ENCODE measurements around the gene ADD1. TPM values are rescaled to one million over a fixed set of nuclear protein-coding genes. Genes with fewer than 3 reads are reported as not detected.

ADD1 gene
- polyA plus RNA-seq, 1 donor (not counting 4 experiments of a cell fraction or from before 2014, with no cell fraction given) = 109 TPM

- H3K4me2 ChIP-seq (ENCODE audit: control insufficient read depth, extremely low read depth, insufficient read depth, low read depth, low read length) = no peak overlapping the region
- dilution Hi-C loops (cut with MboI; ENCODE audit: extremely low pct_ligation_motif_present, low sequenced_read_pairs) = no loop called here
- no peak overlapping the region for H3K9ac ChIP-seq (ENCODE audit: control insufficient read depth, extremely low read depth, insufficient read depth, low read length)
- FAIRE-seq (no peak), DNase-seq (ENCODE audit: low read depth, low spot score) (no peak)
- no peaks in the 10 kb centered on the region for H3K27me3 ChIP-seq (ENCODE audit: control insufficient read depth, extremely low read depth, insufficient read depth, low read length)
- H2AFZ ChIP-seq (ENCODE audit: control insufficient read depth, low read length) = no peak overlapping the region
- no peaks in the 10 kb centered on the region for H4K20me1 ChIP-seq (ENCODE audit: control insufficient read depth, extremely low read depth, insufficient read depth, low read length)
- H3K4me1 ChIP-seq (ENCODE audit: control insufficient read depth, extremely low read depth, insufficient read depth, low read length) = no peaks in the 10 kb centered on the region
- H3K4me3 ChIP-seq (ENCODE audit: control insufficient read depth in 2 of 3, extremely low read depth in 1 of 3, insufficient read depth in 2 of 3, low read depth in 1 of 3, low read length in 3 of 3) = no peak overlapping the region
- peaks cover 3 to 25% of the 10 kb centered on the region in 2 experiments for H3K36me3 ChIP-seq (ENCODE audit: control insufficient read depth in 2 of 2, extremely low read depth in 1 of 2, insufficient read depth in 2 of 2, low read length in 2 of 2)
- H3K9me3 ChIP-seq (ENCODE audit: control insufficient read depth, low read depth, low read length) = no peaks in the 10 kb centered on the region
- no peak overlapping the region for H3K27ac ChIP-seq (ENCODE audit: control insufficient read depth, insufficient read depth, low read length)
- no peaks in the 10 kb centered on the region for H3K79me2 ChIP-seq (ENCODE audit: control insufficient read depth, insufficient read depth, low read length)
- H3K9me1 ChIP-seq (ENCODE audit: control insufficient read depth, extremely low read depth, insufficient read depth, low read length) = no peaks in the 10 kb centered on the region
- TF ChIP-seq, protein P1, sequence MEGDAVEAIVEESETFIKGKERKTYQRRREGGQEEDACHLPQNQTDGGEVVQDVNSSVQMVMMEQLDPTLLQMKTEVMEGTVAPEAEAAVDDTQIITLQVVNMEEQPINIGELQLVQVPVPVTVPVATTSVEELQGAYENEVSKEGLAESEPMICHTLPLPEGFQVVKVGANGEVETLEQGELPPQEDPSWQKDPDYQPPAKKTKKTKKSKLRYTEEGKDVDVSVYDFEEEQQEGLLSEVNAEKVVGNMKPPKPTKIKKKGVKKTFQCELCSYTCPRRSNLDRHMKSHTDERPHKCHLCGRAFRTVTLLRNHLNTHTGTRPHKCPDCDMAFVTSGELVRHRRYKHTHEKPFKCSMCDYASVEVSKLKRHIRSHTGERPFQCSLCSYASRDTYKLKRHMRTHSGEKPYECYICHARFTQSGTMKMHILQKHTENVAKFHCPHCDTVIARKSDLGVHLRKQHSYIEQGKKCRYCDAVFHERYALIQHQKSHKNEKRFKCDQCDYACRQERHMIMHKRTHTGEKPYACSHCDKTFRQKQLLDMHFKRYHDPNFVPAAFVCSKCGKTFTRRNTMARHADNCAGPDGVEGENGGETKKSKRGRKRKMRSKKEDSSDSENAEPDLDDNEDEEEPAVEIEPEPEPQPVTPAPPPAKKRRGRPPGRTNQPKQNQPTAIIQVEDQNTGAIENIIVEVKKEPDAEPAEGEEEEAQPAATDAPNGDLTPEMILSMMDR (optimal IDR thresholded peaks at IDR 0.05 in 1 of 3, IDR thresholded peaks at IDR 0.05 in 1 of 3, conservative IDR thresholded peaks at IDR 0.05 in 1 of 3; ENCODE audit: extremely low read depth in 1 of 3, insufficient read depth in 2 of 3, low read length in 3 of 3) = no peak
- TF ChIP-seq EZH2 (IDR thresholded peaks at IDR 0.05; ENCODE audit: low read length) = no peak
Observed at GRCh38 chr4:2828758-2829181, 14.9 kb upstream of the ADD1 start.

GRCh38 chr4:2829321-2829932 lies 14.2 kb upstream of the ADD1 start:
- Histone ChIP-seq H3K4me1 (ENCODE audit: control insufficient read depth, extremely low read depth, insufficient read depth, low read length) (no peaks in the 10 kb centered on the region), H2AFZ (ENCODE audit: control insufficient read depth, low read length) (no peak overlapping the region), H3K27ac (ENCODE audit: control insufficient read depth, insufficient read depth, low read length) (no peak overlapping the region), H4K20me1 (ENCODE audit: control insufficient read depth, extremely low read depth, insufficient read depth, low read length) (no peaks in the 10 kb centered on the region), H3K9ac (ENCODE audit: control insufficient read depth, extremely low read depth, insufficient read depth, low read length) (no peak overlapping the region), H3K4me2 (ENCODE audit: control insufficient read depth, extremely low read depth, insufficient read depth, low read depth, low read length) (no peak overlapping the region), H3K36me3 (ENCODE audit: control insufficient read depth in 2 of 2, extremely low read depth in 1 of 2, insufficient read depth in 2 of 2, low read length in 2 of 2) (peaks cover 3 to 27% of the 10 kb centered on the region in 2 experiments), H3K79me2 (ENCODE audit: control insufficient read depth, insufficient read depth, low read length) (no peaks in the 10 kb centered on the region), H3K9me1 (ENCODE audit: control insufficient read depth, extremely low read depth, insufficient read depth, low read length) (no peaks in the 10 kb centered on the region), H3K27me3 (ENCODE audit: control insufficient read depth, extremely low read depth, insufficient read depth, low read length) (no peaks in the 10 kb centered on the region), H3K9me3 (ENCODE audit: control insufficient read depth, low read depth, low read length) (no peaks in the 10 kb centered on the region), H3K4me3 (ENCODE audit: control insufficient read depth in 2 of 3, extremely low read depth in 1 of 3, insufficient read depth in 2 of 3, low read depth in 1 of 3, low read length in 3 of 3) (no peak overlapping the region)
- dilution Hi-C loops (cut with MboI; ENCODE audit: extremely low pct_ligation_motif_present, low sequenced_read_pairs) = no loop called here
- no peak for FAIRE-seq
- DNase-seq (ENCODE audit: low read depth, low spot score) = no peak
- TF ChIP-seq, protein P1 (optimal IDR thresholded peaks at IDR 0.05 in 1 of 3, IDR thresholded peaks at IDR 0.05 in 1 of 3, conservative IDR thresholded peaks at IDR 0.05 in 1 of 3; ENCODE audit: extremely low read depth in 1 of 3, insufficient read depth in 2 of 3, low read length in 3 of 3) = no peak
- TF ChIP-seq EZH2 (IDR thresholded peaks at IDR 0.05; ENCODE audit: low read length) = no peak
